ENCODE data around the gene TYROBP. TPM values are rescaled to one million over a fixed set of nuclear protein-coding genes. Genes with fewer than 3 reads are reported as not detected.
"Not testable (repeated sequence)": the region's sequence is repeated elsewhere in the genome, so short reads cannot be mapped to it uniquely, and the experiment has no call there.

Gene TYROBP
- polyA plus RNA-seq (2013, experiment 1 of 2; ENCODE audit: insufficient read length) = not detected
- polyA plus RNA-seq (2013, experiment 2 of 2; ENCODE audit: insufficient read length) = 0.99 TPM

DNA sequence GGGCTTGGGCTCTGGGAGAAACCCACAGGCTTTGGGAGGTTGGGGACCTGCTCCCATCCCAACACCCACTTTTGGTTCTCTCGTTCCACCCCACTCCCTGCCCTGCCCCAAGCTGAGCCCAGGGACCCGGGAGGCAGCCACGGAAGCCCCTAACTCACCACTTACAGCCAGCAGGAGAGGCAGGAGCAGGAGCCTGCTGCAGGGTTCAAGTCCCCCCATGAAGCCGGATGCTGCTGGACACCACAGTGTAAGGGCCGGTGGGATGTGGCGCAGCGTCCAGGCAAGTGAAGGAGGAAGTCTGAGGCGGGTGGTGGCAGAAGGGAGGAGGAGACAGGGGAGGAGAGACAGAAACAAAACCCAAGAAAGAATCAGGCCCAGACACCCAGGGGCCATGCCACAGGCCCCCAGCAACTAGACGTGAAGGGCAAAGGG is at the start of gene TYROBP:
Gene TYROBP (minus strand): TSS at position 286 of the 432 bp plus-strand sequence. CDS start 67 bp downstream, at position 219.
- no peak for DNase-seq

DNA sequence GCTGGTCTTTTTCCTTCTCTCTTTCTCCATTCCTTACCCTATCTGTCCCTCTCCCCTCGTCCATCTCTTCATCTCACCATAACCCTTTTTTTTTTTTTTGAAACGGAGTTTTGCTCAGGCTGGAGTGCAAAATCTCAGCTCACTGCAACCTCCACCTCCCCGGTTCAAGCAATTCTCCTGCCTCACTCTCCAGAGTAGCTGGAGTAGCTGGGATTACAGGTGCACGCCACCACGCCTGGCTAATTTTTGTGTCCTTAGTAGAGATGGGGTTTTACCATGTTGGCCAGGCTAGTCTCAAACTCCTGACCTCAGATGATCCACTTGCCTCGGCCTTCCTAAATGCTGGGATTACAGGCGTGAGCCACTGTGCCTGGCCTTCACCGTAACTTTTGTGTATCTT is 49.3 kb upstream of the TYROBP start:
- DNase-seq = not testable (repeated sequence)

DNA sequence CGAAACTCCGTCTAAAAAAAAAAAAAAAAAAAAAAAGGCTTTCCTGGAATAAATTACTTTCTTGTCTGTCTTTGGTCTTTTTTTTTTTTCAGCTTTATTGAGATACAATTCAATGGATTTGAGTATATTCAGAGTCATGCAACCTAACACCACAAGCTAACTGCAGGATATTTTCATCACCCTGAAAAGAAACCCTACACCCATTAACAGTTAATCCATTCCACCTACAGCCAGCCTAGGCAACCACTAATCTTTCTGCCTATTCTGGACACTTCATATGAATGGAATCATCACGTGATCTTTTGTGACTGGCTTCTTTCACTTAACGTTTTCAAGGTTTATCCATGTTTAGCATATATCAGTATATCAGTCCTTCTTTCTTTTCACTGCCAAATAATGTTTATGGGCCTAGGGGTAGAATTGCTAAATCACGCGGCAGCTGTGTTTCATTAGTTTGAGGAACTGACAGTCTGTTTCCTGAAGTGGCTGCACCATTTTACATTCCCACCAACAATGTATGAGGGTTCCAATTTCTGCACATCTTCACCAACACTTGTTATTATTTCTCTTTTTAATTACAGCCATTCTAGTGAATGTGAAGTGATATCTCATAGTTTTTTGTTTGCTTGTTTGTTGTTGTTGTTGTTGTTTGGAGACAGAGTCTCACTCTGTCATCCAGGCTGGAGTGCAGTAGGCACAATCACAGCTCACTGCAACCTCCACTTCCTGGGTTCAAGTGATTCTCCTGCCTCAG is 48.0 kb upstream of the TYROBP start:
- no peak for DNase-seq

DNA sequence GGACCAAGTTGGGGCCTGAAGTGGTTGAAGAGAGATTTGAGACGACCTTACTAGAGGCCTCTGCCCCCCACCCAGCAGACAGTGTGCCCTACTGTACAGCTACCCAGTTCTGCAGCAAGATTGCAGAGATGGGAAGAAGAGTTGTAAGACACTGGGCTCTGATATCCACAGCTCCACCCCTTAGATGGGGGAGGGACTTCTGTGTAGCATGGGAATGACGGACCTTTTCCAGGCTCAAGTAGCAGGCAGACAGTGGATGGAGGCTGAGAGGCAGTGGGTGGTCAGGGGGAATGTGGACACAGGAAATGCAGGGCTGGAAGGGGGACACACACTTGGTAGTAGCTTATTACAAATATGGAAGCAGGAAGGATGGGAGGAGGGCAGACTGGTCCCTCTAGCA is 41.0 kb upstream of the TYROBP start:
- DNase-seq = no peak

DNA sequence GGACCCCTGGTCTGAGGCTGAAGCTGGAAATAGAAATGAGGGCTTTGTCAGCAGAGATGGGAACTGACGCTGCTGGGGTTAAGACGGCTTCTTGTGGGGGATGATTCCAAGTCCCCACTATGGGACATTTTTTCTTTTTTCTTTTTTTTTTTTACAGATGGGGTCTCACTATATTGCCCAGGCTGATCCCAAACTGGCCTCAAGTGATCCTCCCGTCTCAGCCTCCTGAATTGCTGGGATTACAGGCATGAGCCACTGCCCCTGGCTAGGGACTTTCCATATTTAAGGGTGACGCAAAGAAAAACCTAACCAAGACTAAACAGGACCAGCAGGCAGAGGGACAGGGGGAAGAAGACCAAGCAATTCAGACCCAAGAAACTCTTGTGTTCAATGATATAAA is 38.1 kb upstream of the TYROBP start:
- DNase-seq = no peak

DNA sequence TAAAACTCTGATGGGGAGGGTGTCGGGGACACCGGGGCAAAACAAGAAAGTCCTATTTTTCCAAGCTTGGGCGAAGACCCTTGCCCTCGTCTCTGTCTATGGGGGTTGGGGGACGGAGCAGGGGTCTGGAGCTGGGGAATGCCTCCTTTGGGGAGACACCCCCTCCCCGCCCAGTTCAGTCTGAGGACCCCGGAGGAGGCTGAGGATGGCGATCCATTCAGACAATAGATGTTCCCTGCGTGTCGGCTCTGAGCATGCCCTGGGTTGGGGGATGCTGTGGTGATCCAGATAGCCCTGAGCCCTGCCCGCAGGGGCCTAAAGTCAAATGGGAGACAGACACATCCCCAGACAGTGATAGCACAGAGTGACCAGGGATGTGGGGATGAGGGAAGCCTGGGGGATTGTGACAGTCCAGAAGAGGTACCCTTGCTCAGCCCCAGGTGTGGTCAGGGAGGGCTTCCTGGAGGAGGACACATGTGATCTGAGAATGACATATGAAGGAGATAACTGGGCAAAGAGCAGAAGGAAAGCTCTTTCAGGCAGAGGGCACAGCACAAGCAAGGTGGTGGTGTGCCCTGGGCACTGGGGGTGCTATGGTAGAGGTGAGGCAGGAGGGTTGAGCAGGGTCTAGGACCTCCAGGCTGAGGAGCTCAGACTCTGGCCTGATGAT is 37.2 kb upstream of the TYROBP start:
- no peak for DNase-seq

DNA sequence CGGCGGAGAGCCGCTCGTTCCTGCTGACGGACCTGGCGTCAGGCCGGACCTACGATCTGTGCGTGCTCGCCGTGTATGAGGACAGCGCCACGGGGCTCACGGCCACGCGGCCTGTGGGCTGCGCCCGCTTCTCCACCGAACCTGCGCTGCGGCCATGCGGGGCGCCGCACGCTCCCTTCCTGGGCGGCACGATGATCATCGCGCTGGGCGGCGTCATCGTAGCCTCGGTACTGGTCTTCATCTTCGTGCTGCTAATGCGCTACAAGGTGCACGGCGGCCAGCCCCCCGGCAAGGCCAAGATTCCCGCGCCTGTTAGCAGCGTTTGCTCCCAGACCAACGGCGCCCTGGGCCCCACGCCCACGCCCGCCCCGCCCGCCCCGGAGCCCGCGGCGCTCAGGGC is 36.5 kb upstream of the TYROBP start:
- no peak for DNase-seq

DNA sequence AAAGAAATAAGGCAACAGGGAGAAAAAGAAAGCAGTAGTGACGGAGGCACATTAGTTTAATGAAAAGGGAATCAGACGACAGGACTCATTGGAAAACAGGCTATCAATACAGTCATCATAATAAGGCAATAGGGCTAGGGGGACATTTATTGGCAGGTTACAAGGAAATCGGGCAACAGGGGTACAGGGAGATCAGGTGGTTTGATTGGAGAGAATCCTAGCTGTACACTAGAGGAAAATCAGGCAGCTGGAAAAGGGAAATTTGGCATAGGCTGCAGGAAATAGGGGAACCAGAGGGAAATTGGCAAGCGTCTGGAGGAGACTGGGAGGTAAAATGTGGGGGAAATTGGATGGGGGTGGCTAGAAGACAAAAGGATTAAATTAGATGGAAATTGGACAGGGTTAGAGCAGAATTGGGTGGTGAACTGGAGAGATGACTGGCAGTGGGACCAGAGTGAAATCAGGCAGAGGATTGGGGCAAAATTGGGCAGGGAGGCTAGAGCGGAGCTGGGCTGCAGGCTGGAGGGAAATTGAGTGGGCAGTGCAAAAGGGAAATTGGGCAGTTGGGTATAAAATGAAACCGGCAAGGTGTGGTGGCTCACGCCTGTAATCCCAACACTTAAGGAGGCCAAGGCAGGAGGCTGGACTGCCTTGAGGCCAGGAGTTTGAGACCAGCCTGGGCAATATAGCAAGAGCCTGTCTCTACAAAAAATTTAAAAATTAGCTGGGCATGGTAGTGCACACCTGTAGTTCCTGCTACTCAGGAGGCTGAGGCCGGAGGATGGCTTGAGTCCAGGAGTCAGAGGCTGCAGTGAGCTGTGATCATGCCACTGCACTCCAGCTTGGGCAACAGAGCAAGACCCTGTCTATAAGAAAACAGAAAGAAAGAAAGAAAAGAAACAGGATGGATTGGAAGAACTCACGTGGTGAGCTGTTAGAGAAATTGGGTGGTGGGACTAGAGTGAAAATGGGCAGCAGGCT is 35.5 kb upstream of the TYROBP start:
- no peak for DNase-seq

DNA sequence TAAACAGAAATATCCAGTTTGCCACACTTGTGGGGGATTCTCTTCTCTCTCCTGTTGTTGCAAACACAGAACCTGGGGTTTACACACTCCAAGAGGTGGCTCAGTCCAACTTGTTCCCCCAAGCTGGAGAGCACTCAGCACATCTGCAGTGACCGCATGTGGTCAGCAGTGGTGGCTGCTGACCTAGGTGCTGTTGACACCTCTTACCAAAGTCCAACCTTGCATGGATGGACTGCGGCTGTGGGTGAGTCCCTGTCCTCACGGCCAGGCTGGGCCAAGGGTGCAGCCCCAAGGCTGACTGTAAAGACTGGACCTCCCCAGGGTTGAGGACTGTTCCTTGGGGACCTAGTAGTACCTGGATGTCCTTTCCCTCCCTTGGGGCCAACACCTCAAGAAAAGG is 34.1 kb upstream of the TYROBP start:
- no peak for DNase-seq

DNA sequence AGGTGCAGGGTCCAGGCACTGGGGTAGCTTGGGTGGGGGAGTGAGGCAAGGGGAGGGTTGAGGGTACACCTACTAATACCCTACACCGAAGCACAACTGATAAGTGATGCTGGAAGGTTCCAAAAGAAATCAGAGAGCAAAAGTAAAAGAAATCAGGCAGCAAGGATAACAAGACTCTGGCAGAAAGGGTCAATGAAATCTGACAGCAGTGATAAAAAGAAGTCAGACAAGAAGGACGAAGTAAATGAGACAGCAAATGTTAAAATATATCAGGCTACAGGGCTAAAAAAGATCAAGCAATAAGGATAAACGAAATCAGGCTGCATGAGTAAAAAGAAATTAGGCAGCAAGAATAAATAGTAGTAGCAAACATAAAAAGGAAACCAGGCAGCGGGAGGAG is 32.7 kb upstream of the TYROBP start:
- no peak for DNase-seq

DNA sequence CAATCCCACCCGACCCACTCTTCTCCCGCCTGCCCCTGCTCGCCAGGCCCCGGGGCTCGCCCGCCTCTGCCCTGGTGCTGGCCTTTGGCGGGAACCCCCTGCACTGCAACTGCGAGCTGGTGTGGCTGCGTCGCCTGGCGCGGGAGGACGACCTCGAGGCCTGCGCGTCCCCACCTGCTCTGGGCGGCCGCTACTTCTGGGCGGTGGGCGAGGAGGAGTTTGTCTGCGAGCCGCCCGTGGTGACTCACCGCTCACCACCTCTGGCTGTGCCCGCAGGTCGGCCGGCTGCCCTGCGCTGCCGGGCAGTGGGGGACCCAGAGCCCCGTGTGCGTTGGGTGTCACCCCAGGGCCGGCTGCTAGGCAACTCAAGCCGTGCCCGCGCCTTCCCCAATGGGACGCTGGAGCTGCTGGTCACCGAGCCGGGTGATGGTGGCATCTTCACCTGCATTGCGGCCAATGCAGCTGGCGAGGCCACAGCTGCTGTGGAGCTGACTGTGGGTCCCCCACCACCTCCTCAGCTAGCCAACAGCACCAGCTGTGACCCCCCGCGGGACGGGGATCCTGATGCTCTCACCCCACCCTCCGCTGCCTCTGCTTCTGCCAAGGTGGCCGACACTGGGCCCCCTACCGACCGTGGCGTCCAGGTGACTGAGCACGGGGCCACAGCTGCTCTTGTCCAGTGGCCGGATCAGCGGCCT is 32.1 kb upstream of the TYROBP start:
- DNase-seq = no peak

DNA sequence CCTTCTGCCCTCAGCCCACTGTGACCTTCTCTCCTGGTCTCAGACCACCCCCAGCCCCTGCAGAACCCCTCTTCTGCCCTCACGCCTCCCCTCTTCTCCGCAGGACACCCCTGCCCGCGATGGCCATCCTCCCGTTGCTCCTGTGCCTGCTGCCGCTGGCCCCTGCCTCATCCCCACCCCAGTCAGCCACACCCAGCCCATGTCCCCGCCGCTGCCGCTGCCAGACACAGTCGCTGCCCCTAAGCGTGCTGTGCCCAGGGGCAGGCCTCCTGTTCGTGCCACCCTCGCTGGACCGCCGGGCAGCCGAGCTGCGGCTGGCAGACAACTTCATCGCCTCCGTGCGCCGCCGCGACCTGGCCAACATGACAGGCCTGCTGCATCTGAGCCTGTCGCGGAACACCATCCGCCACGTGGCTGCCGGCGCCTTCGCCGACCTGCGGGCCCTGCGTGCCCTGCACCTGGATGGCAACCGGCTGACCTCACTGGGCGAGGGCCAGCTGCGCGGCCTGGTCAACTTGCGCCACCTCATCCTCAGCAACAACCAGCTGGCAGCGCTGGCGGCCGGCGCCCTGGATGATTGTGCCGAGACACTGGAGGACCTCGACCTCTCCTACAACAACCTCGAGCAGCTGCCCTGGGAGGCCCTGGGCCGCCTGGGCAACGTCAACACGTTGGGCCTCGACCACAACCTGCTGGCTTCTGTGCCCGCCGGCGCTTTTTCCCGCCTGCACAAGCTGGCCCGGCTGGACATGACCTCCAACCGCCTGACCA is 31.4 kb upstream of the TYROBP start:
- DNase-seq = no peak

DNA sequence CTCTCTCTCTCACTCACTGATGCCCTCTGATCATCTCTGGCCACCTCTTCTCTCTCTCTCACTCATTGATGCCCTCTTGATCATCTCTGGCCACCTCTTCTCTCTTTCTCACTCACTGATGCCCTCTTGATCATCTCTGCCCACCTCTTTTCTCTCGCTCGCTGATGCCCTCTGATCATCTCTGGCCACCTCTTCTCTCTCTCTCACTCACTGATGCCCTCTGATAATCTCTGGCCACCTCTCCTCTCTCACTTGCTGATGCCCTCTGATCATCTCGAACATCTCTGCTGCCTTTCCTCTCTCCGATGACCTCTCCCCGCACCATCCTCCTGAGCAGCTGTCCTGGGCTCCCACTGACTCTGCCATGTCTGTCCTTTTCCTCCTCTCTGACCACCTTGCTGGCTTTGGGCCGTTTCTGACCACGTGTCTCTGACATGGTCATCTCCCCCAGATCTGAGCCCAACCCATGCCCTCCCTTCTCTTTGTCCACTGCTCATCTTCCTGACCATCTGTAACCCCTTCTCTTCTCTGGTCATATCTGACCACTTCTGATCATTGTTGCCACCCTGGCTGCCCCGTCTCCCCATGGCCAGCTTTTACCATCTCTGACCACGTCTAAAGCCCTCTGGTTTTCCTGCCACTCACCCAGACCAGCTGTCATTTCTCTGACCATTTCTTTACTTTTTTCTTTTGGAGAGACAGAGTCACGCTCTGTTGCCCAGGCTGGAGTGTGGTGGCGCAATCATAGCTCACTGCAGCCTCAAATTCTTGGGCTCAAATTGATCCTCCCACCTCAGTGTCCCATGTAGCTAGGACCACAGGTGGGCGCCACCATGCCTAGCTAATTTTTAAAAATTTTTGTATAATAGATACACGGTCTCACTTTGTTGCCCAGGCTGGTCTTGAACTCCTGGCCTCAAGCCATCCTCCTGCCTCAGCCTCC is 30.5 kb upstream of the TYROBP start:
- no peak for DNase-seq

DNA sequence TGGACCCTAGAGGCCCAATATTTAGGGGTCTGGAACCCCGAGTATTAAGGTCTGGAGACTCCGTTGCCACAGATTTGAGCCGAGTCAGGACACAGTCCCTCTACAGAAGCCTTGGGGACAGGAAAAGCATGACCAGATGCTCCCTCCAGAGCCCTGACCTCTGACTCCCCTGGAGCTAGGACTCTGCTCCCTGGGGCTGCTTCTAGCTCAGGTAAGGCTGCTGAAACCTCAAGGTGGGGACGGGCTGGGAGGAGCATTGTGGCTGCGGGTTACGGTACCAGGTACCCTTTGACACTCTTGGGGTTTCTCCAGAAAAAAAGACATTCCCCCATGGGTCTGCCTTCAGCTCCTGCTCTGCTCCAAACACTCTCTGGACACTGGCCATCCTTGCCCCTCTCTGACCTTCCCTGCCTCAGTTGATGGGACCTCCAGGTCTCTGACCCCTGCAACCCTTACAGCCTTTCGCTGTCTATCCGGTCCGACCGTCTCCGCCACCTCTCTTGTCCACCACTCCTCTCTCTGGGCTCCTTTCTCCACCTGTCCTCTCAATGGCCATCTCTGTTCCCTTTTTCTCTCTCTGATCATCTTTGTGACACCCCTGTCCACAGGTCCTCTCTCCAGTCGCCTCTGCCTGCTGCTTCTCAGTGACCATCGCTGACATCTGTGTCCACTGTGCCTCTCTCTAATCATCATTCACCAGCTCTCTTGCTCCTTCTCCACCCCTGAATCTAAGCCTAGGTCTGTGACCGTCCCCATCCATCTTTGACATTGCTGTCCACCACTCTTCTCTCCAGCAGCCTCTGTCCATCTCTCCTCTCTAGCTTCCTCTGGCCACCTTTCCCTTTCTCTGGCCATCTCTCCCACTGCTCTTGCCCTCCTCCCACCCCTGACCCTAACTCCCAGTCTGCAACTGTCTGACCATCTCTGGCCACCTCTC is 29.5 kb upstream of the TYROBP start:
- DNase-seq = no peak

DNA sequence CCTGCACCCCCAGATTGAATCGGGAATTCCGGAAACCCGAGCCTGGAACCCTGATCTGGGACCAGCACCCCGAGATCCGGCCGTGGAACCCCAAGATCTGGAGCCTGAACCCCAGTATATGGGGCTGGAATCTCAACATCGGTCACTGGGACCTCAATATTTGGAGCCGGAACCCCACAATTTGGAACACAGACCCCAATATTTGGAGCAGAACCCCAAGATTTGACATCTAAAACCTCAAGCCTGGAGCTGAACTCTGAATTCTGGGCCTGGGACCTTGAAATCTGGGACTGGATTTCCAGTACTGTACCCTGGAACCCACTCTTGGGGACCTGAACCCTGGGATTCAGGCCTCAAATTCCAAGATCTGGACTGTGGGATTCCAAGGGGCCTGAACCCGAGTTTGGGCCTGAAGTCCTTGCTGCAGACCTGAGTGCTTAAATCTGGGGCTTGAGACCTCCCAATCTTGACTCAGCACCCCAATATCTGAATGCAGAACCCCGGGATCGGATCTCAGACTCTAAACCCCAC is 28.7 kb upstream of the TYROBP start:
- DNase-seq = no peak

DNA sequence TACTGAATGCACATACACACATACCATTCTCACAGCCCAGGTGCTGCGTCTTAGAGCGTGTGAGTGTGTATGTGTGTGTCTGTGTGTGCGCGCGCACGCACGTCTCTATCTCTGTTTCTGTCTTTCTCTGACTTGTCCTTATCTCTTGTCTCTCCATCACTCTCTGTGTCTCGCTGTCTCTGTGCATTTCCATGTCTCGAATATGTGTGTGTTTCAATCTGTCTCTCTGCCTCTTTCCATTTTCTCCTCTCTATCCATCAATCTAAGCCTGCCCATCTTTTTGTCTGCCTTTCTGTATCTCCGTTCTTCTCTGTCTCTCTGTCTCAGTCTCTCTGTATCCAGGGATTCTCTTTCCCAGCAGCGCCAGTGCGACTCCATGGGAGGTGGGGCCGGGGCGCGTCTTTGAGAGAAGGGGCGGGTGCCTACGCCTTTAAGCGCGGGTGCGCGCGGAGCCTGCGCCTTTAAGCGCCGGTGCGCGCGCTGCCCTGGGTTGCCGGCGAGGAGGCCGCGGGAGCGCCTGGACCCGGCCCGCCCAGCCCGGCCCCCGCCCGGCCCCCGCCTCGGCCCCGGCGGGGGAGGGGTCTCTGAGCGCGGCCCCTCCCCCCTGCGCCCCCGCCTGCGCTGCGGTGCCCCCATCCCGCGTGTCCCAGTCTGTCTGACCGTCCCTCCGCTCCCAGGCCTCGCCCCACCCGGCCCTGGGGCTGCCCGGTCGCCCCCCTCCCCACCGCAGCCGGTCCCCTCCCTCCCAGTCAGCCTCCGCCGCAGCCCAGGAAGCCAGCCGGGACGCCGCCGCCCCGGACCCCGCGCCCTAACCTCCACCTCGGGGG is 28.0 kb upstream of the TYROBP start, which contains the start of gene LRFN3:
Gene LRFN3 (plus strand): TSS at position 464 of the 827 bp plus-strand sequence. CDS start 3,052 bp downstream, outside the sequence.
- peak; percentile 77 for DNase-seq

DNA sequence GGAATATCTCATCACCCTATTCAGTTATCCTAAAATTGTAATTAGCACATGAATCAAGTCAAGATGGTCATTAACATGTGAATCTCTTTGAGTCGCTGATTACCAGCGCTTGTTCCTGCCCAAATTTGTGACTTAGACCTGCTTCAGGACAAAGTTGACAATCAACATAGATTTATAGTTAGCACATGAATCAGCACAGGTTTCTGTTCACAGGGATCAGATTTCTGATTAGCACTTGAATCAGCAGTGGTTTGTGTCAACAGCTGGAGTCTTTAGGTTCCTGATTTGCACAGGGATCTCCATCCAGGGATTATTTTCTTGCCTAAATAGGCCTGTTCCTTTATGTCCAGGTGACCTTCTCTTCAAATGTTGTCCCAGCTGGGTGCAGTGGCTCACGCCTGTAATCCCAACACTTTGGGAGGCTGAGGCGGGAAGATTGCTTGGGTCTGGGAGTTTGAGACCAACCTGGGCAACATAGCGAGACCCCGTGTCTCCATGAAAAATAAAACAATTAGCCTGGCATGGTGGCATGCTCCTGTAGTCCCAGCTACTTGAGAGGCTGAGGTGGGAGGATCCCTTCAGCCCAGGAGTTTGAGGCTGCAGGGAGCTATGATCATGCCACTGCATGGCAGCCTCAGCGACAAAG is 24.3 kb upstream of the TYROBP start:
- DNase-seq = no peak

Data from fibroblast of skin of scalp (primary cell).